ENCODE measurements around the gene SMARCD3.

SMARCD3 gene

DNA sequence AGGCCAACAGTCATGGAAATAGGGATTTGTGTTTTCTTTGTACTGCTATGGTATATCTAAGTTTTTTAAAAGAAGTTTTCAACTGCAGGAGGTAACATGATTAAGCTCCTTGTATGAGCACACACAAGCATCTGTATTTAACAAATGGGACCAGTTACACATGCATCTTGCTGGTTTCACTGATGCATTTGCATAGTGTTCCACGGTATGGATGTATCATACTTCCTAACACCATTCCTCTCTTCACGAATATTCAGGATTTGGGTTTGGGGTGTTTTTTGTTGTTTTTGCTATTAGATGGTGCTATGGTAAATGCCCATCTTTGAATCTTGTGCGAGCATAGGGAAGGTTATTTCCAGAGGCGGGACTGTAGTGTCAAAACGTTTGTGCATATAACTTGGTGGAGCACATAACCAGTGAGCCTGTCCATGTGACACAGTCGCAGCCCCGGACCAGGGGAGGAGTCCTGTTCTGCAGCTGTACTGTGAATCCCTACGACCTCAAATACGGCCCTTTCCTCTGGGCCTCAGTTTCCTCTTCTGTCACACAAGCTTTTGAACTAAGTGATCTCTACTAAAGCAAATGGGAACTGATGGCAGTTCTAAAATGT is 40.1 kb downstream of the SMARCD3 start:
- no peak for DNase-seq (ENCODE audit: low read depth)

DNA sequence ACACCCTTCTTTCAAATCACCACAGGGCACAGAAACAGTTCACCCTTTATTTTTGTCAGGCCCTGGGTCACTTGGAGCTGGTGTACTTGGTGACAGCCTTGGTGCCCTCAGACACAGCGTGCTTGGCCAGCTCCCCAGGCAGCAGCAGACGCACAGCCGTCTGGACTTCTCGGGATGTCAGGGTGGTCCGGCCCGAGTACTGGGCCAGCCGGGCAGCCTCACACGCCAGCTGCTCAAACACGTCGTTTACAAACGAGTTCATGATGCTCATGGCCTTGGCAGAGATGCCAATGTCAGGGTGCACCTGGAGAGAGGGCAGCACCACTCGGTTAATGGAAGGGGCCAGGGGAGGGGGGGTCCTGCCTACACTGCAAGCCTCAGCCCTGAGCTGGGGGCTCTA is 40.7 kb downstream of the SMARCD3 start:
- no peak for DNase-seq (ENCODE audit: low read depth)

DNA sequence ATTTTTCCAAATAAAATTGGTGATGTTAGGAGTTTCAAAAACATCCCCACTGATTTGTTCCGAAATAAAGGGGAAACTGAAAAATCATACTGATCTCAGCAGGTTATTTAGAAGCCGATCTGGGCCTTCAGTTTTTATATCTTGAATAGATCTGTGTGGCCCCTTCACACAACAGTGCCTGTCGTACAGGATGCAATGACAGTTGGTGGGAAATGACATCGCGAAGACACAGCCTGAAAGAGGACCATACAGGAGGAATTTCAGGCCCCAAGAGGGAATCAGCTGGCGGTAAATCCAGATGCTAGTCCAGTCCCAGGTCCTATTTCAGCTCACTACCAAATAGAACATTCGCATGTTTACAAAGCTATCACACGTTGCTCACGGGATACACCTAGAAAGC is 41.2 kb downstream of the SMARCD3 start:
- no peak for DNase-seq (ENCODE audit: low read depth)

DNA sequence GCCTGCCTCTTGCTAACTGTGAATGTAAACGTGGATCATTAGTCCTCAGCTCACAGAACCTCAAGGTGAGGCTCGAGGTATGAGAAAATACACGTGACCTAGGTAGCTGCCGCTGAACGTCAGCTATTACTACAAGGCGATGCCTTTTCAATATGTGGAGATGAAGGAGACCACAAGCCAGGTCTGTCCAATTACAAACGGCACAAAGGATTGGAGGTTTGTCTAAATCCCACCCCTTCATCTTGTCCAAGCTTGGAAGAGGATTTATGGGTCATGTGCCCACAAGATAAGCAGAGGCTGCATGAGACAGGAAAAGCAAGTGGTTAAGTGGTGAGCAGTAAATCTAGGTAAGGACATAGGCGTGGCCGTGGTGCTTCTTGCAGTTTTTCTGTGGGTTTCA is 41.6 kb downstream of the SMARCD3 start:
- DNase-seq (ENCODE audit: low read depth): no peak

DNA sequence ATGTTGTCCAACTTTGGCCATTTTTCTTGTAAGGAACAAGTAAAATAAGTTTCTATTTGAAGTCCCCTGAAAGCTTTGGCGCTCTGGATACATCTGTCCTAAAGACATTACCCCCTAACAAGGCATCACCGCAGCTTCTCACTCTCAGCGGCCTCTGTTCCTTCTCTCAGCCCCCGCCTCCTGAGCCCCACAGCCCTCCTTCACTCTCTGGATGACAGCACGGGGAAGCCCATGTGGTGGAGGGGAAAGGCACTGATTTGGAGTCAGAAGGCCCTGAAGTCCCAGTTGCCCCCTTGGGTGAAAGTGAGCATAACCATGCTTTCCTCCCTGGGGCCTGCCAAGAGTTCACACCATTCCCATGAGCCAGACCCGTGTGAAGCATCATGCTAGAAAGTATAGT is 42.8 kb downstream of the SMARCD3 start:
- DNase-seq (ENCODE audit: low read depth): no peak

DNA sequence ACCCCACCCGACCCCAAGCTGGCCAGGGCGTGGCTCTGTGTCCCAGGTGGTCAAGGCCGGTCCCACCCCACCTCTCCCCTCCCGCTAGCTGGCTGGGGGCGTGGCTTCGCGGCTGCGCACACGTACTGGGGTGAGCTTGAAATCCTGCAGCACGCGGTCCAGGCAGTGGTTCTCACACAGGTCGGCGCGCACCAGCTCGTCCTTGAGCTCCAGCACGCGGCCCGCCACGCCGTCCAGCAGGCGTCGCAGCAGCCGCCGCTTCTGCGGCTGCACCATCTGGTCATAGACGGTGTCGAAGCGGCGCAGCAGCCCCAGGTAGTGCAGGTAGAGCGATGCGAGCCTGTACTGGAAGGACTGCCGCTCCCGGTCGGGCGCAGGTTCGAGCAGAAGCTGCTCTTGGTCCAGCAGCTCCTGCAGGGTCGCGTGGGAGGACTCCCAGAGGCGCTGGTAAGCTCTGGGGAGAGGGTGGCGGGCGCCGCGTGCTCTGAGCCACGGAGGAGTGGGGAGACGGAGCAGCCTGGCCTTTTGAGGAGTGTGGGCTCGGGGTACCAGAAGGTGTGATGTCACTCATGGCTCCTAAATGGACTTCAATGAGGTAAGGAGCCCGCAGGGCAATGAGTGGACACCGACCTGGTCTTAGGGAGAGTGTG is 44.0 kb downstream of the SMARCD3 start:
- no peak for DNase-seq (ENCODE audit: low read depth)

DNA sequence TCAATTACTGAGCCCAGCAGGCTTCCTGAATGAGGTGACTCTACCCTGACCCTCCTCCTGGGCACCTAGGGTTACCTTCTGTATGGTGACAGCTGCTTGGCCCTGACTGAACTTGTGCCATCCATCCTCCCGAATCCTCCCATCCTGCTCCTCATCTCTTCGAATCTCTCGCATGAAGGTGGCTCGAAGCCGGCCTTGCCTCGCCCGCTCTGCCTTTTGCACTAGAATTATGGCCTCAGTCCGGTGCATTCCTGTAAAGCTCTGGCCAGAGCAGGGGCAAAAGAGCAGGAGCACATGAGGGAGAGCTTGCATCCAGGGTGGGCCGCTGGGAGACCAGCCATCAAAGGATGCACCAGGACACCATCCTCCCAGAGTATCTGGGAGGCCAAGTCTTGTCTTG is 45.7 kb downstream of the SMARCD3 start:
- DNase-seq (ENCODE audit: low read depth): no peak

DNA sequence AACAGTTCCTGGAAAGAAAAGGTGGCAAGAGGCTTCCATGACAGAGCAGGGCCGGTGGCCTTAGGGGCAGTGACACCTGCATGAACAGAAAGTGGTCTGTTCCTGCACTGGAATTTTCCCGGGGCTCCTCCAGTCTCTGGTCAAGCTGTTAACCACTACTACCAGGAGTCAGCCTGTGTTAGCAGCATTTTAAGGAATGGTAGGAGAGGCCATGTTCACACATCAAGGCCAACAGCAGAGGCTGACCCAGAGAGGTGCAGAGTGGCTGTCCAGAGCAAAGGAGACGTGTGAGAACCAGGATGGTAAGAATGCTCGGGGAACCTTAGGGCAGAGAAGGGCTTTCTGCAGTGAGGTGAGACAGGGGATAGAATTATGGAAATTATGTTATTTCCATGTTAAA is 46.7 kb downstream of the SMARCD3 start:
- DNase-seq (ENCODE audit: low read depth): no peak

DNA sequence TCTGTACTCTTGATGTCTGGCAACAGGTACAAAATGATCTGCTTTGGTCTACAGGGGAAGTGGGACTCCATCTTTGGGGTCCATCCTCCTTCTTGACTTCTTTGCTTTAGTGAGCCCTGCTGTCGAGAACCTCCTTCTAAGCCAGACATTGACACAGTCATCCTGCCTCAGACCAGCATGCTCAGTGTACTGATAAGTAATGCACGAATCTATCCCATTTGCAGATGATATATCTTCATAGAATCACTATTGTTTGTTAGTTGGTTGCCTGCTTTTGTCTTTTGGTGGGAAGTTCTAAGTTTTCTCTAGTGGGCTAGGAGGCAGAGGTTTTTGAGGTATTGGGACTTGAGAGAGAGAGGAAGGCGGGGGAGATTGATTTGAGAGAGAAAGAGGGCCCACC is 47.1 kb downstream of the SMARCD3 start:
- no peak for DNase-seq (ENCODE audit: low read depth)

DNA sequence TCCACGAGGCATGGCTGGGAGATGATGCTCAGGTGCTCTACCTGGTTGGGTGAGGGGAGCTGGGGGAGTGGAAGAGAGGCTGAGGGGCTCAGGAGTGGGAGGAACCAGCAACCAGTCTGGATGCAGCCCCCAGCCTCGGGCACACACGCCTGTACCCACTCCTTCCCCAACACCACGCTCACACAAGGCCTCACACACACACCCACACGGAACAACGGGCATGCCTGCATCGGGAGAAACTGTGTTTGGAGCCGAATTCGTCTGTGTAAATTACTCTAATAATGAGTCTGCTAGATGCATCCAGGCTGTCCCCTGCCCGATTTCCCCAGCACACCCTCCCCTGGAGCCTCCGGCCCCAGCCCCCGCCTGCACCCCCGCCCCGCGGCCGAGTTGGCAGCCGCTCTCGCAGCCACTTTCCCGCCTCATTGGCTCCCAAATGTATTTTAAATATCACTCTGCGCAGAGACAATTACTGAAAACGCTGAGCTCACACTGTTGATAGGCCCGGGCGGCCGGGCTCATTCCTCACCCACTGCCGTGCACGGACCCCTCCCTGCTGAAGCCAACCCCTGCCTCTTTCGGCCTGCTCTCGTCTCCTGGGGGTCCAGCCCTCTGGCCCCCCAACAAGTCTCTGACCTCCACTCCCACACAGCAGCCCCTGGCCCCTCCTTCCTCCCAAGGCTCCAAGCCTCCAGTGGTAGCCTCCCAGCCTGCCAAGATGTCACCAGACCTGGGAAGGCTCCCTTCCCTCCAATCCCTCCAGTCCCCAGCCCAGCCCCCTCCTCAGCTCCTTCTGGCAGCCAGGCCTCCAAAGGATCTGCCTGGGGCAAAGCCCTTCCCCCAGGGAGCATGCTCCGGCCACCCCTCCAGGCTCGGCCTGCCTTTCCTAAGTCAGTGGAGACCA is 49.3 kb downstream of the SMARCD3 start:
- no peak for DNase-seq (ENCODE audit: low read depth)

DNA sequence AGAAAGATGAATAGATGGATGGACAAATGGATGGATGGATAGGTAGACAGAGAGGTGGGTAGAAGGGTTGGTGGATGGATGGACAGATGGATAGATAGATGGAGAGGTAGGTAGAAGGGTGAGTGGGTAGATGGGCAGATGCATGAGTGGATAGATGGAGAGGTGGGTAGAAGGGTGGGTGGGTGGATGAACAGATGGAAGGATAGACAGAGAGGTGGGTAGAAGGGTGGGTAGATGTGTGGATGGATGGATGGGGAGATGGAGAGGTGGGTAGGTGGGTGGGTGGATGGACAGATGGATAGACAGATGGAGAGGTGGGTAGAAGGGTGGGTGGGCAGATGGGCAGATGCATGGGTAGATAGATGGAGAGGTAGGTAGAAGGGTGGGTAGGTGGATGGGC is 50.6 kb downstream of the SMARCD3 start:
- no peak for DNase-seq (ENCODE audit: low read depth)

DNA sequence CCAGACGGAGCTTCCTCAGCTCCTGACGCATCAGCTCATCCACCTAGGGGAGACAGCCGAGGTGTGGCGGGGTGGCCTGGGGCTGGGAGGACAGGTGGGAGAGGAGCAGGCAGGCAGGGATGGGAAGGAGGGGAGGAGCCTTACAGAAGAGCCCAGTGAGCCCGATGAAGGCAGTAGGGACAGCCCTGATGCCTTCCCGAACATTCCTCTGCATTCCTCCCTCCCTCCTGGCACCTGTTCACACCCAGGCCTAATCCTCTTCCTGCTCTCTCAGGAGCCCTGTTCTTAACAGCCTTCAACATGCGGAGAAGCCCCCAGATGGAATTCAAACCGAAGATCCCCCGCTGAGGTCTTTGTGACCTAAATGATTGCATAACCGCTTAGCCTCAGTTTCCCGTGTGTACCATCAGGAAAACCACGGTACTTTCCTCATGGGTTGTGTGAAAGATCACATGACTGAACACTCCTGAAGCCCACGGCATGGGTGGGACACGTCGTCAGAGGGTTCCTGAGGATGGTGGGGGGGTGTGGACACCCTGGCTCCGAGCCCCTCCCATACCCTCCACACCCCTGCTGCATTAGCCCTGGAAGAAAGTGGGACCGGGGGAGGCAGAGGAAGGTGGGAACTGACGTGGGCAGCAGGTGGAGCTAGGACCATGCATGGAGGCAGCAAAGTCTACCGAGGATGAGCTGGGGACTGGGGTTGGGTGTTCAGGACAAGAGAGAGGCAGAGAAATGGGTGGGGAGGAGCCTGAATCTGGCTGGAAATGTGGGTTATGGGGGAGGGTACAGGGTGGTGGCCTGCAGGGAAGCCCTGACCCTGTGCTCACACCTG is 52.7 kb downstream of the SMARCD3 start:
- no peak for DNase-seq (ENCODE audit: low read depth)

DNA sequence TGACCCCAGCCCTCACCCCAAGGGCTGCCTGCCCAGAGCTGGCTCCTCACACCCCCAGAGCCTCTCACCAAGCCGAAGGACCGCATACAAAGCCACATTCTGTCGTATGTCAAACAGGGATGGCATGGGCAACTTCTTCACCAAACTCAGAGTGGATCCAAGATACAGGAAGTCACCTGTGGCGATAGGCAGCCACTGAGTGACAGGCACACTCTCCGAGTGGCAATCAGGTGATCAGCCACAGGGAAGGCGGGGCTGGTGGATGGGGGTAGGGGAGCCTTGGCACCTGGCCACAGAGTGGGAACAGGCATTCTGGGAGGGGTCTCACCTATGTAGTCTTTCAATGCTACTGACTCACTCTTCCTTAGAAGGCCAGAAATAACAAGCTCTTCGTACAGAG is 54.3 kb downstream of the SMARCD3 start:
- DNase-seq (ENCODE audit: low read depth): no peak

DNA sequence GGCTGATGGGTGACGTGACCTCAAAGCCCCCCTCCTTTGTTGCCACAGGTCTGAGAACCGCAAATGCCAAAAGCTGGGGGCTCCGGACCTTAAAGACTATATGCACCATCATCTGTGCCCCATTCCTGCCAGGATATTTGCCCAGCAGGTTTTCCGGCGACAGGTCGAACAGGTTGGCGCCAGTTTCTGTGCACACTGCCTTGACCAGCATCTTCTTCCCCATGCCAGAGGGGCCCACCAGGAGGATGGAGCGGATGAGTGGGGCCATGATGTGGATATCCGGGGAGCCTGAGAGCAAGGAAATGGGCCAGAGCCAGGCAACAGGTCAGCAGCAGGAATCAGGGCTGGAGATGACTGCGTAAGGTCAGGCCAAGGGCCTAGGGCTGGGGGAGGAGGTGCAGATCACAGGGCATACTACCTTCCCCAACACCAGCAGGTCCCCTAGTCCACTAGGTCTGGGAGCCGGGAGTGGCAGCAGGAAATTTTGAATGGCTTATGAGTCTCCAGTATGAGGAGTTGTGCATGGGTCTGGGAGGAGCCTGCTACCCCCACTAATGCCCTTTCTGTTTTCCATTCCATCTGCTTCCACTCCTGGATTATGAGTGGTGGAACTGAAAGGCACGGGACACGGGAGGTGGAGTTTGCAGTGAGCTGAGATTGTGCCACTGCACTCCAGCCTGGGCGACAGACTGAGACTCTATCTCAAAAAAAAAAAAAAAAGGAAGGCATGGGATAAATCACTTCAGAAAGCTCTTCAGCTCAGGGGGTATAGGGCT is 55.1 kb downstream of the SMARCD3 start:
- no peak for DNase-seq (ENCODE audit: low read depth)

DNA sequence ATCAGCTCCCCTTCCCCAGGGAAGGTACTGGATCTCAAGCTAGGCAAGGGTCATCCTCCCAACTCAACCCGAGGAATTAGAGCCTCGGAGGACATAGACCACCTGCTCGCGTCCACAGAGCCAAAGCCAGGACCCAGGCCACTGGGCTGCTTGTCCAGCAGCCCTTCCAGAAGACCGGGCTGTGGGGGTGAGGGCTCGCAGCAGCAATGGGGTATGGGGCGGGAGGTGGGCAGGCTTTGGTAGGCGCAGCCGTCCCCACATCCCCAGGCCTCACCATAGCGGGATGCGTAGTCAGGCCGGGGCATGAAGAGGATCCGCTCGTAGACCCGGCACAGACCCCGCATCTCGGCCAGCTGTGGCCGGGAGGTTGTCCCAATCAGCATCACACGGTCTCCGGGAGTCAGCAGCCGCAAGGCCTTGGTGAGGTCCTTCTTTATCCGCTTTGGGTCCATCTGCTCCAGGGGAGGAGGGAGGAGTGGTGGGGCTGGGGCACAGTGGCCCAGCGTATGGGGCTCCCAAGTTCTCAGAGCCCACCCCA is 56.4 kb downstream of the SMARCD3 start:
- no peak for DNase-seq (ENCODE audit: low read depth)

DNA sequence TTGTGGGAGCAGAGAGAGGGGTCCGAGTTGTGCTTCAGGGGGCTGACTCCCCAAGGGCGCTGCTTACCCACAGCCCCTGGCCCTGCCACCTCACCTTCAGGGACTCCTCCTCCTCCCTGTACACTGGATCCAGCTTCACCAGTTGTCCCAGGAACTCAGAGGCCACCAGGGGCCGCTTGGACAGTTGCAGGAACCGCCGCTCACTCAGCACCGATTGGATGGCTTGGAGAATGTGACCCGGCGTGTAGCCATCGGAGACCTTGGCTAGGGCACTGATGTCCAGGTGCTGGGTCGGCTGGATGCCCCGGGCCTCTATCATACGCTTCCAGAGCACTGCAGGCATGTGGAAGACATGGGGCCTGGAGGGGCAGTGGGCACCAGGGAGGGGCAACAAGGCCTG is 57.0 kb downstream of the SMARCD3 start:
- no peak for DNase-seq (ENCODE audit: low read depth)

DNA sequence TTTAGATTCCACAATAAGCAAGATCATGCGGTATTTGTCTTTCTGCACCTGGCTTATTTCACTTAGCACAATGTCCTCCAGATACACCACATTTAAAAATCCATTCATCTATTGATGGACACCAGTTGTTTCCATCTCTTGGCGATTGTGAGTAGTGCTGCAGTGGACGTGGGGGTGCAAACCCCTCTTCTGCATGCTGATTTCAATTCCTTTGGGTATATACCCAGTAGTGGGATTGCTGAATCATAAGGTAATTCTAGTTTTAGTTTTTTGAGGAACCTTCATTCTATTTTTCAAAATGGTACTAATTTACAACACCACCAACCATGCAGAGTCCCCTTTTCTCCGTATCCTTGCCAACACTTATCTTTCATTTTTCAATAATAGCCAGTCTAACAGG is 59.5 kb downstream of the SMARCD3 start:
- no peak for DNase-seq (ENCODE audit: low read depth)
